NCI-H1436 treated with DMSO at 0.1 percent for 48 hours (cell line): ENCODE measurements around the gene NCBP1.

Experiments
- DNase-seq: peaks from one replicate; lab custom pipeline; 2025; lab: John Stamatoyannopoulos, UW

The NCBP1 gene

GRCh38 chr9:97627624-97628023, 6.0 kb upstream of the NCBP1 start:
- no peak for DNase-seq

- no peak for DNase-seq
Measured at GRCh38 chr9:97628668-97629067, 5.0 kb upstream of the NCBP1 start.

GRCh38 chr9:97629156-97629555, 4.5 kb upstream of the NCBP1 start:
- DNase-seq: no peak

- DNase-seq: no peak
Measured at GRCh38 chr9:97630591-97630990, 3.0 kb upstream of the NCBP1 start.

- peak; percentile 17 for DNase-seq
Measured at GRCh38 chr9:97632248-97632984, 1.2 kb upstream of the NCBP1 start.

- no peak for DNase-seq
Measured at GRCh38 chr9:97633859-97634490, 354 bp downstream of the NCBP1 start.

GRCh38 chr9:97635026-97635425, 1.4 kb downstream of the NCBP1 start:
- DNase-seq: no peak

- no peak for DNase-seq
Measured at GRCh38 chr9:97636903-97637302, 3.3 kb downstream of the NCBP1 start.

GRCh38 chr9:97638666-97639065, 5.0 kb downstream of the NCBP1 start:
- no peak for DNase-seq

- DNase-seq: no peak
Measured at GRCh38 chr9:97640325-97640724, 6.7 kb downstream of the NCBP1 start.

- DNase-seq: no peak
Measured at GRCh38 chr9:97645720-97646119, 12.1 kb downstream of the NCBP1 start.

- no peak for DNase-seq
Measured at GRCh38 chr9:97647996-97648395, 14.4 kb downstream of the NCBP1 start.

- DNase-seq: no peak
Measured at GRCh38 chr9:97651646-97652045, 18.0 kb downstream of the NCBP1 start.

GRCh38 chr9:97658707-97659106, 25.1 kb downstream of the NCBP1 start:
- no peak for DNase-seq

- no peak for DNase-seq
Measured at GRCh38 chr9:97659771-97660170, 26.1 kb downstream of the NCBP1 start.

- no peak for DNase-seq
Measured at GRCh38 chr9:97660340-97660739, 26.7 kb downstream of the NCBP1 start.

GRCh38 chr9:97660847-97661246, 27.2 kb downstream of the NCBP1 start:
- DNase-seq: no peak

- no peak for DNase-seq
Measured at GRCh38 chr9:97665742-97666141, 32.1 kb downstream of the NCBP1 start.

- DNase-seq: no peak
Measured at GRCh38 chr9:97666907-97667686, 33.5 kb downstream of the NCBP1 start.

GRCh38 chr9:97668485-97668884, 34.9 kb downstream of the NCBP1 start:
- no peak for DNase-seq

GRCh38 chr9:97670586-97670985, 37.0 kb downstream of the NCBP1 start:
- no peak for DNase-seq

- no peak for DNase-seq
Measured at GRCh38 chr9:97672403-97672802, 38.8 kb downstream of the NCBP1 start.

GRCh38 chr9:97673922-97674321, 40.3 kb downstream of the NCBP1 start:
- peak; percentile 2 for DNase-seq
